ENCODE data around the gene TBC1D13. TPM values are rescaled to one million over a fixed set of nuclear protein-coding genes. Genes with fewer than 3 reads are reported as not detected.

The TBC1D13 gene
- total and polyA plus RNA-seq, 10 of the 15 experiments (the other 5 are each of a cell fraction or from before 2014, with no cell fraction given) = 3.0 to 23.1 (median 16.5) TPM

DNA sequence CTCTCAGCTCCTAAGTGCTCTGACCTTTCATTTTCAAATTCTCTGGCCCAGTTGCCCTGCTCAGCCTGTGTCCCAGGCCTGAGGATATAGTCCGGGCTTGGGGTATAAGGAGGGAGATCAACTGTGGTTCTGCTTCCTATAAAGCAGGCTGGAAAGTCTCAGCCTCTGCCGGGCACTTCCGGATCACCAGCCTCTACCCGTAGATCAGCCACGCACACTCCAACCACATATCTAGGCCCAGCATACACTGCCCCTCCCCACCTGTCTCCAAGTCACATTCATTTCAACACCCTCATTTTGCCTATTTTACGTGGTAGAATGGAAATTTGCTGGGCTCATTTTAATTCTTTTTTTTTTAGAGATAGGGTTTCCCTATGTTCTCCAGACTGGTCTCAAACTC, 18.4 kb upstream of the TBC1D13 start:
- POLR2A ChIA-PET = interaction anchor here (0.8 kb wide), 1 partner anchor 84 kb away, joined by 3 read pairs; no protein-coding TSS in a partner anchor
- no peaks in the 10 kb centered on the region for H3K4me1 ChIP-seq (ENCODE audit: control insufficient read depth, insufficient read depth, low read length)
- no peaks in the 10 kb centered on the region for H4K20me1 ChIP-seq (ENCODE audit: control insufficient read depth, insufficient read depth)
- no peak for TF ChIP-seq PRDM15 (CRISPR knock-in tag; IDR thresholded peaks at IDR 0.05)
- no peak for TF ChIP-seq ZNF592 (IDR thresholded peaks at IDR 0.05)
- TF ChIP-seq, protein P1, sequence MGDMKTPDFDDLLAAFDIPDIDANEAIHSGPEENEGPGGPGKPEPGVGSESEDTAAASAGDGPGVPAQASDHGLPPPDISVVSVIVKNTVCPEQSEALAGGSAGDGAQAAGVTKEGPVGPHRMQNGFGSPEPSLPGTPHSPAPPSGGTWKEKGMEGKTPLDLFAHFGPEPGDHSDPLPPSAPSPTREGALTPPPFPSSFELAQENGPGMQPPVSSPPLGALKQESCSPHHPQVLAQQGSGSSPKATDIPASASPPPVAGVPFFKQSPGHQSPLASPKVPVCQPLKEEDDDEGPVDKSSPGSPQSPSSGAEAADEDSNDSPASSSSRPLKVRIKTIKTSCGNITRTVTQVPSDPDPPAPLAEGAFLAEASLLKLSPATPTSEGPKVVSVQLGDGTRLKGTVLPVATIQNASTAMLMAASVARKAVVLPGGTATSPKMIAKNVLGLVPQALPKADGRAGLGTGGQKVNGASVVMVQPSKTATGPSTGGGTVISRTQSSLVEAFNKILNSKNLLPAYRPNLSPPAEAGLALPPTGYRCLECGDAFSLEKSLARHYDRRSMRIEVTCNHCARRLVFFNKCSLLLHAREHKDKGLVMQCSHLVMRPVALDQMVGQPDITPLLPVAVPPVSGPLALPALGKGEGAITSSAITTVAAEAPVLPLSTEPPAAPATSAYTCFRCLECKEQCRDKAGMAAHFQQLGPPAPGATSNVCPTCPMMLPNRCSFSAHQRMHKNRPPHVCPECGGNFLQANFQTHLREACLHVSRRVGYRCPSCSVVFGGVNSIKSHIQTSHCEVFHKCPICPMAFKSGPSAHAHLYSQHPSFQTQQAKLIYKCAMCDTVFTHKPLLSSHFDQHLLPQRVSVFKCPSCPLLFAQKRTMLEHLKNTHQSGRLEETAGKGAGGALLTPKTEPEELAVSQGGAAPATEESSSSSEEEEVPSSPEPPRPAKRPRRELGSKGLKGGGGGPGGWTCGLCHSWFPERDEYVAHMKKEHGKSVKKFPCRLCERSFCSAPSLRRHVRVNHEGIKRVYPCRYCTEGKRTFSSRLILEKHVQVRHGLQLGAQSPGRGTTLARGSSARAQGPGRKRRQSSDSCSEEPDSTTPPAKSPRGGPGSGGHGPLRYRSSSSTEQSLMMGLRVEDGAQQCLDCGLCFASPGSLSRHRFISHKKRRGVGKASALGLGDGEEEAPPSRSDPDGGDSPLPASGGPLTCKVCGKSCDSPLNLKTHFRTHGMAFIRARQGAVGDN (IDR thresholded peaks at IDR 0.05) = no peak
- TF ChIP-seq POLR2A (IDR thresholded peaks at IDR 0.05; ENCODE audit: low read depth, low read length) = no peak
- intact Hi-C loops (cut with micrococcal nuclease; ENCODE audit: unreplicated experiment) (no loop called here), in situ Hi-C loops (cut with MboI) (no loop called here)
- H3K9ac ChIP-seq (ENCODE audit: control insufficient read depth, insufficient read depth, low read length) = no peak overlapping the region
- no peaks in the 10 kb centered on the region for H3K9me3 ChIP-seq (replicated peaks; ENCODE audit: control insufficient read depth, insufficient read depth, low read length)
- no peaks in the 10 kb centered on the region for H3K27me3 ChIP-seq (replicated peaks in 1 of 2; ENCODE audit: control insufficient read depth in 2 of 2, insufficient read depth in 2 of 2, low read length in 1 of 2)
- no peak for DNase-seq (ENCODE audit: low read depth, low spot score)
- SMC1A ChIA-PET (ENCODE audit: uncharacterized antibody, unreplicated experiment) = no interaction called here
- WGBS (ENCODE audit: insufficient coverage, insufficient replicate concordance, low lambda C conversion rate, missing lambda C conversion rate) = 97% methylated on average over 6 of the region's 6 CpGs
- no peak for ATAC-seq
- no peak overlapping the region for H3K4me3 ChIP-seq
- no peak overlapping the region for H2AFZ ChIP-seq (ENCODE audit: control insufficient read depth, low read depth, low read length)
- FAIRE-seq = no peak
- RAD21 ChIA-PET (ENCODE audit: unreplicated experiment) = no interaction called here
- CTCF ChIA-PET = interaction anchor here (1.5 kb wide), 1 partner anchor 20 kb away, joined by 5 read pairs; no protein-coding TSS in a partner anchor
- no peak overlapping the region for H3K4me2 ChIP-seq (ENCODE audit: control insufficient read depth, insufficient read depth)
- no peak overlapping the region for H3K27ac ChIP-seq (ENCODE audit: control insufficient read depth, insufficient read depth)
- no TSS peak for BruUV-seq (replicated peaks)
- peaks cover 4% of the 10 kb centered on the region for H3K79me2 ChIP-seq (ENCODE audit: control insufficient read depth, insufficient read depth, low read length)
- H3K36me3 ChIP-seq (ENCODE audit: control insufficient read depth in 2 of 2, insufficient read depth in 2 of 2, low read length in 1 of 2) = no peaks in the 10 kb centered on the region
